GM18511 (cell line): ENCODE measurements around the gene TBPL1.
"Not testable (repeated sequence)": the region's sequence is repeated elsewhere in the genome, so short reads cannot be mapped to it uniquely, and the experiment has no call there.

Experiments used
- ATAC-seq: cut with Tn5 transposase; IDR thresholded peaks from one replicate; pipeline ENCODE4 v1.9.1; 2021; ENCODE audit warnings: mild to moderate bottlenecking, moderate library complexity; ENCODE audit not compliant: unreplicated experiment

TBPL1 gene

GRCh38 chr6:133952815-133953633 lies at the start of gene TBPL1:
TBPL1 (plus strand) TSS chr6:133953224; CDS start chr6:133980126, 26,902 bp downstream.
- peak; percentile 86 for ATAC-seq

GRCh38 chr6:133903855-133904254 lies 49.2 kb upstream of the TBPL1 start:
- no peak for ATAC-seq

GRCh38 chr6:133906050-133906449 lies 47.0 kb upstream of the TBPL1 start:
- no peak for ATAC-seq

- peak; percentile 82 for ATAC-seq
These were observed 36.3 kb upstream of the TBPL1 start for GRCh38 chr6:133916650-133917151.

- no peak for ATAC-seq
These were observed 35.2 kb upstream of the TBPL1 start for GRCh38 chr6:133917781-133918180.

GRCh38 chr6:133918208-133918930 lies 34.7 kb upstream of the TBPL1 start:
- ATAC-seq, result no peak

- ATAC-seq, result no peak
These were observed 33.7 kb upstream of the TBPL1 start for GRCh38 chr6:133919362-133919761.

GRCh38 chr6:133921249-133921859 lies 31.7 kb upstream of the TBPL1 start:
- ATAC-seq, result peak; percentile 78

- ATAC-seq, result peak; percentile 83
These were observed 29.0 kb upstream of the TBPL1 start for GRCh38 chr6:133923938-133924593.

- not testable (repeated sequence) for ATAC-seq
These were observed 21.8 kb upstream of the TBPL1 start for GRCh38 chr6:133931221-133931620.

- not testable (repeated sequence) for ATAC-seq
These were observed 16.7 kb upstream of the TBPL1 start for GRCh38 chr6:133936352-133936751.

GRCh38 chr6:133937909-133938308 lies 15.1 kb upstream of the TBPL1 start:
- no peak for ATAC-seq

- no peak for ATAC-seq
These were observed 14.5 kb upstream of the TBPL1 start for GRCh38 chr6:133938533-133938932.

GRCh38 chr6:133939778-133940667 lies 13.0 kb upstream of the TBPL1 start:
- ATAC-seq, result no peak

GRCh38 chr6:133945158-133945557 lies 7.9 kb upstream of the TBPL1 start:
- no peak for ATAC-seq

- ATAC-seq, result no peak
These were observed 5.6 kb upstream of the TBPL1 start for GRCh38 chr6:133947302-133947900.

GRCh38 chr6:133948472-133948871 lies 4.6 kb upstream of the TBPL1 start:
- no peak for ATAC-seq

- ATAC-seq, result no peak
These were observed 1.8 kb upstream of the TBPL1 start for GRCh38 chr6:133951227-133951626.
